ENCODE data around the gene SPAG9. TPM values are rescaled to one million over a fixed set of nuclear protein-coding genes. Genes with fewer than 3 reads are reported as not detected.

The SPAG9 gene
- total and polyA plus RNA-seq, 7 donors, result 21.6 to 79.9 (median 74.3) TPM

DNA sequence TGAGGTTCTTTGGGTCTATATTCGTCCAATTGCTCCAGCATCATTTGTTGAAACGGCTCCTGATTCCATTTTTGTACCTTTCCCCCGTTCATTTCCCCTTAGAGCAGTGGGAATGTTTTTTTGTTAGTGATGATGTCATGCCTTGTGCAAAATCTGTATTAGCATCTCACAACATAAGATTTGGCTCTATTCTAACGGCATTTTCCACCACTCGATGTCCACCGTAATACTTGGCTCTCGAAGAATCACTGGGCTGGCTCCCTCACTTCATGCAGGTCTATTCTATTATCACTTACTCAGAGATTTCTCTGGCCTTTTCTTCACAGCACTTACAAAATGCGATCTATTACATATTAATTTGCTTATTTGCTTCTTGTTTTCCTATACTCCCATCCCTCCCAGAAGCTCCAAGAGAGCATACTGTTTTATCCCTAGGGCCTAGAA, 32.1 kb upstream of the SPAG9 start:
- Histone ChIP-seq H3K27me3 (no peaks in the 10 kb centered on the region), H3K4me1 (peaks cover 0 to 22% (median 18%) of the 10 kb centered on the region in 4 donors), H3K9me3 (no peaks in the 10 kb centered on the region), H3K27ac (peak overlapping the region; percentile 88 to 94 (median 88)), H3K36me3 (peaks cover 0 to 8% (median 0%) of the 10 kb centered on the region in 4 donors), H3K4me3 (peak overlapping the region; percentile 10 to 66 (median 52))
- WGBS, 2 donors, result 10 to 26% methylated on average over 8 of the region's 8 CpGs
- no peak for DNase-seq
- TF ChIP-seq EP300 (IDR thresholded peaks at IDR 0.05) (no peak), POLR2AphosphoS5 (IDR thresholded peaks at IDR 0.05) (no peak), POLR2A (IDR thresholded peaks at IDR 0.05) (no peak)
- TF ChIP-seq, protein P1, sequence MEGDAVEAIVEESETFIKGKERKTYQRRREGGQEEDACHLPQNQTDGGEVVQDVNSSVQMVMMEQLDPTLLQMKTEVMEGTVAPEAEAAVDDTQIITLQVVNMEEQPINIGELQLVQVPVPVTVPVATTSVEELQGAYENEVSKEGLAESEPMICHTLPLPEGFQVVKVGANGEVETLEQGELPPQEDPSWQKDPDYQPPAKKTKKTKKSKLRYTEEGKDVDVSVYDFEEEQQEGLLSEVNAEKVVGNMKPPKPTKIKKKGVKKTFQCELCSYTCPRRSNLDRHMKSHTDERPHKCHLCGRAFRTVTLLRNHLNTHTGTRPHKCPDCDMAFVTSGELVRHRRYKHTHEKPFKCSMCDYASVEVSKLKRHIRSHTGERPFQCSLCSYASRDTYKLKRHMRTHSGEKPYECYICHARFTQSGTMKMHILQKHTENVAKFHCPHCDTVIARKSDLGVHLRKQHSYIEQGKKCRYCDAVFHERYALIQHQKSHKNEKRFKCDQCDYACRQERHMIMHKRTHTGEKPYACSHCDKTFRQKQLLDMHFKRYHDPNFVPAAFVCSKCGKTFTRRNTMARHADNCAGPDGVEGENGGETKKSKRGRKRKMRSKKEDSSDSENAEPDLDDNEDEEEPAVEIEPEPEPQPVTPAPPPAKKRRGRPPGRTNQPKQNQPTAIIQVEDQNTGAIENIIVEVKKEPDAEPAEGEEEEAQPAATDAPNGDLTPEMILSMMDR (IDR thresholded peaks at IDR 0.05), result no peak
- intact Hi-C loops (cut with DNase I), result loop anchor here (1.0 to 10.0 kb wide), 5 partner anchors 31 to 608 kb away; partner anchors contain the start of gene SPATA20

DNA sequence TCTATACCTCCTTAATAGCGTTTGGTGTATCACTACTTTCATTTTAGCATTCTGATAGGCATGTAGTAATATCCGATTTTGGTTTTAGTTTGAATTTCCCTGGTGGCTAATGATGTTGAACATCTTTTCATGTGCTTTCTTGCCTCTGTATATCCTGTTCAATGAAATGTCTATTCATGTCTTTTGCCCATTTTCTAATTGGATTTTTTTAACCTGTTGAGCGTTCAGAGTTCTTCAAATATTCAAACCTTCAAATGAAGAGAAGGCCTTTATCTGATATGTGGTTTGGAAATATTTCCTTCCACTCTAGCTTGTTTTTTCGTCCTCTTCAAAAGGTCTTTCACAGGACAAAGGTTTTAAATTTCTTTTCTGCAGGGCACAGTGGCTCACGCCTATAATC, 30.3 kb upstream of the SPAG9 start:
- intact Hi-C loops (cut with DNase I), result loop anchor here (5.0 to 10.0 kb wide), 3 partner anchors 94 to 606 kb away; partner anchors contain the start of gene SPATA20

DNA sequence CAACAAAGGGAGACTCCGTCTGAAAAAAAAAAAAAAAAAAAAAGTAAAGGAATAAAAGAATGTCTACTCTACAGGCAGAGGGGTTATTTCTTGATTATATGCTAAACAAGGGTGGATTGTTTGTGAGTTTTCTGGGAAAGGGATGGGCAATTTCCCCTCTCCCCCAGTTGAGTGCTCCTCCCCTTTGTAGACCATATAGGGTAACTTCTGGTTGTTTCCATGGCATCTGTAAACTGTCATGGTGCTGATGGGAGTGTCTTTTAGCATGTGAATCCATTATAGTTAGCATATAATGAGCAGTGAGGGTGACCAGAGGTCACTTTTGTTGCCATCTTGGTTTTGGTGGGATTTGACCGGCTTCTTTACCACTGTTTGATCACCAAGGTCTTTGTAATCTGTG, 28.5 kb upstream of the SPAG9 start:
- DNase-seq, result no peak
- 85 to 93% methylated on average over 2 of the region's 2 CpGs for WGBS, 2 donors
- no peaks in the 10 kb centered on the region for H3K36me3 ChIP-seq
- H3K27ac ChIP-seq, result no peak overlapping the region
- no peak overlapping the region for H3K4me3 ChIP-seq
- TF ChIP-seq POLR2AphosphoS5 (IDR thresholded peaks at IDR 0.05), result no peak
- TF ChIP-seq EP300 (IDR thresholded peaks at IDR 0.05), result no peak
- TF ChIP-seq, protein P1 (IDR thresholded peaks at IDR 0.05), result no peak
- intact Hi-C loops (cut with DNase I), result no loop called here
- H3K9me3 ChIP-seq, result no peaks in the 10 kb centered on the region
- no peaks in the 10 kb centered on the region for H3K27me3 ChIP-seq
- peaks cover 0 to 12% (median 10%) of the 10 kb centered on the region in 4 donors for H3K4me1 ChIP-seq

More for the DNA sequence above, 30.3 kb upstream of the SPAG9 start:
- Histone ChIP-seq H3K4me3 (no peak overlapping the region), H3K27ac (no peak overlapping the region), H3K27me3 (no peaks in the 10 kb centered on the region), H3K36me3 (no peaks in the 10 kb centered on the region), H3K4me1 (peaks cover 0 to 22% (median 18%) of the 10 kb centered on the region in 4 donors), H3K9me3 (no peaks in the 10 kb centered on the region)
- TF ChIP-seq POLR2A (IDR thresholded peaks at IDR 0.05) (no peak), POLR2AphosphoS5 (IDR thresholded peaks at IDR 0.05) (no peak), EP300 (IDR thresholded peaks at IDR 0.05) (no peak)
- TF ChIP-seq, protein P1 (IDR thresholded peaks at IDR 0.05), result no peak
- DNase-seq, result no peak
- 91 to 92% methylated on average over 5 of the region's 5 CpGs for WGBS, 2 donors

DNA sequence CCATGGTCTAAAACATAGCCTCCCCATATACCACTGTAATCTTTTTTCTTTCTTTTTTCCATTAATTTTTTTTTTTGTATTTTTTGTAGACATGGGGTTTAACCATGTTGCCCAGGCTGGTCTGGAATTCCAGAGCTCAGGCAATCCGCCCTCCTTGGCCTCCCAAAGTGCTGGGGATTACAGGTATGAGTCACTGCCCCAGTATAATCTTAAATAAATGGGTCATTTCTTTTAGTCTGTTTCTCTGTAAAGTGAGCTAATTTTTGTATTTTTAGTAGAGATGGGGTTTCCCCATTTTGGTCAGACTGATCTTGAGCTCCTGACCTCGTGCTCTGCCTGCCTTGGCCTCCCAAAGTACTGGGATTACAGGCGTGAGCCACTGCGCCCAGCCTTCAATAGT, 27.0 kb upstream of the SPAG9 start:
- no peaks in the 10 kb centered on the region for H3K27me3 ChIP-seq
- WGBS, 2 donors, result 73 to 81% methylated on average over 4 of the region's 4 CpGs
- no peak for TF ChIP-seq POLR2AphosphoS5 (IDR thresholded peaks at IDR 0.05)
- TF ChIP-seq POLR2A (IDR thresholded peaks at IDR 0.05), result no peak
- TF ChIP-seq, protein P1 (IDR thresholded peaks at IDR 0.05), result no peak
- TF ChIP-seq EP300 (IDR thresholded peaks at IDR 0.05), result no peak
- H3K4me1 ChIP-seq, result peaks cover 0 to 5% (median 4%) of the 10 kb centered on the region in 4 donors
- no peak overlapping the region for H3K27ac ChIP-seq
- H3K4me3 ChIP-seq, result no peak overlapping the region
- no peak for DNase-seq
- H3K9me3 ChIP-seq, result no peaks in the 10 kb centered on the region
- intact Hi-C loops (cut with DNase I), result no loop called here
- H3K36me3 ChIP-seq, result no peaks in the 10 kb centered on the region

Data from sigmoid colon (tissue), 7 donors.